B cell (primary cell): ENCODE data around the gene CASR. TPM values are rescaled to one million over a fixed set of nuclear protein-coding genes. Genes with fewer than 3 reads are reported as not detected.

Experiments
- ATAC-seq: fragments of 200-7000 bp; cut with Tn5 transposase; one replicate; pipeline ENCODE4 v1.10.0; 2021; ENCODE audit warnings: low read depth, mild to moderate bottlenecking, moderate number of reproducible peaks, moderate library complexity
- CTCF ChIA-PET: fragments of 350-600 bp; sonication (Branson Sonifier 250); formaldehyde crosslinking; loops from one replicate; lab custom pipeline; 2021; ENCODE audit warnings: antibody characterized with exemption, inconsistent platforms; lab: Charles Lee
- POLR2A ChIA-PET: fragments of 350-600 bp; sonication (Branson Sonifier 250); formaldehyde crosslinking; loops from one replicate; lab custom pipeline; 2021; ENCODE audit warnings: antibody characterized with exemption; lab: Charles Lee
- DNase-seq: peaks from one replicate; pipeline ENCODE4 v3.0.0; 2013
- H2AFZ ChIP-seq: 2 replicates; pipeline ENCODE4 v1.6.1; 2012; ENCODE audit warnings: mild to moderate bottlenecking, low read depth, low read length; ENCODE audit not compliant: insufficient read depth, poor library complexity, severe bottlenecking
- H3K27ac ChIP-seq, 2 donors: 1 replicate in 1 of 2; 2 replicates in 1 of 2; pipeline ENCODE4 v1.5.1; 2012 to 2013; ENCODE audit warnings: low read length in 2 of 2, mild to moderate bottlenecking in 2 of 2, moderate library complexity in 1 of 2
- H3K27me3 ChIP-seq, 4 experiments: fragments of 200-600 bp in 1 of 4; sonication (generic) in 1 of 4; replicated peaks in 1 of 4; 1 replicate in 2 of 4; 2 replicates in 2 of 4; pipeline versions ENCODE4 v1.6.1 to v1.7.0; 2013 to 2016; ENCODE audit warnings: low read length in 3 of 4, mild to moderate bottlenecking in 2 of 4, mixed read lengths in 1 of 4, moderate library complexity in 1 of 4; ENCODE audit not compliant: insufficient read depth in 4 of 4, control insufficient read depth in 3 of 4; ENCODE audit errors: control extremely low read depth in 1 of 4
- H3K36me3 ChIP-seq, 2 experiments: replicated peaks in 1 of 2; 1 replicate in 1 of 2; 2 replicates in 1 of 2; pipeline versions ENCODE4 v1.6.1 to v1.7.1; 2013; ENCODE audit warnings: low read length in 1 of 2; ENCODE audit not compliant: insufficient read depth in 2 of 2, control insufficient read depth in 1 of 2; ENCODE audit errors: control extremely low read depth in 1 of 2, extremely low read depth in 1 of 2
- H3K4me1 ChIP-seq, 2 donors: fragments of 200-600 bp in 1 of 2; sonication (generic) in 1 of 2; 1 replicate in 1 of 2; 2 replicates in 1 of 2; pipeline versions ENCODE4 v1.5.1 to v1.6.1; 2013 to 2017; ENCODE audit warnings: low read length in 2 of 2; ENCODE audit not compliant: control insufficient read depth in 2 of 2, insufficient read depth in 2 of 2
- H3K4me2 ChIP-seq: replicated peaks from 2 replicates; pipeline ENCODE3; 2012; ENCODE audit warnings: mild to moderate bottlenecking, low read depth, low read length; ENCODE audit not compliant: poor library complexity, severe bottlenecking
- H3K4me3 ChIP-seq, 5 experiments: fragments of 200-600 bp in 1 of 5; sonication (generic) in 1 of 5; 1 replicate in 3 of 5; 2 replicates in 2 of 5; pipeline versions ENCODE4 v1.5.1 to v1.7.0; 2011 to 2016; ENCODE audit warnings: low read length in 4 of 5, mild to moderate bottlenecking in 4 of 5, low read depth in 2 of 5, control low read depth in 1 of 5, moderate library complexity in 1 of 5; ENCODE audit not compliant: insufficient read depth in 1 of 5; ENCODE audit errors: control extremely low read depth in 1 of 5, extremely low read depth in 1 of 5
- H3K79me2 ChIP-seq: fragments of 200-600 bp; sonication (generic); one replicate; pipeline ENCODE4 v1.6.0; 2016; ENCODE audit warnings: low read length; ENCODE audit not compliant: control insufficient read depth, insufficient read depth
- H3K9ac ChIP-seq: fragments of 200-600 bp; sonication (generic); 2 replicates; pipeline ENCODE4 v1.6.1; 2017; ENCODE audit warnings: mild to moderate bottlenecking, low read length, moderate library complexity
- H3K9me3 ChIP-seq, 3 donors: one replicate each; pipeline versions ENCODE4 v1.6.1 to v1.7.1; 2013; ENCODE audit warnings: low read length in 2 of 3; ENCODE audit not compliant: control insufficient read depth in 2 of 3, insufficient read depth in 1 of 3; ENCODE audit errors: control extremely low read depth in 1 of 3
- H4K20me1 ChIP-seq: 2 replicates; pipeline ENCODE4 v1.6.0; 2012; ENCODE audit warnings: mild to moderate bottlenecking, low read length; ENCODE audit not compliant: insufficient read depth, control insufficient read depth, poor library complexity, severe bottlenecking
- H3K27ac Mint-ChIP-seq: one replicate; pipeline ENCODE4 v1.8.0; 2021; ENCODE audit warnings: mixed read lengths
- H3K27me3 Mint-ChIP-seq: one replicate; pipeline ENCODE4 v1.8.0; 2021; ENCODE audit warnings: mixed read lengths
- H3K4me1 Mint-ChIP-seq: one replicate; pipeline ENCODE4 v1.8.0; 2021; ENCODE audit warnings: mixed read lengths
- H3K4me3 Mint-ChIP-seq: one replicate; pipeline ENCODE4 v1.8.0; 2021; ENCODE audit warnings: mixed read lengths
- H3K9me3 Mint-ChIP-seq: one replicate; pipeline ENCODE4 v1.8.0; 2022; ENCODE audit warnings: mixed read lengths; ENCODE audit not compliant: insufficient read depth
- EZH2 ChIP-seq: IDR thresholded peaks from 2 replicates; pipeline ENCODE4 v1.6.1; 2012; ENCODE audit warnings: borderline replicate concordance, low read depth, mild to moderate bottlenecking, moderate library complexity, low read length; ENCODE audit not compliant: insufficient read depth, poor library complexity, severe bottlenecking
- WGBS: methylation state at CpG from one replicate; pipeline ENCODE4 v1.1.5; 2013; ENCODE audit warnings: missing lambda C conversion rate; ENCODE audit not compliant: insufficient coverage; 5-methylcytosine and 5-hydroxymethylcytosine counted together
- intact Hi-C: fragments of 100-400 bp; cut with micrococcal nuclease; formaldehyde crosslinking; loops from one replicate; pipeline ENCODE4 v1.10.0; 2022
- polyA plus RNA-seq: library from polyadenylated mRNA; depleted of rRNA; stranded (reverse); fragments of >200 nt; gene quantifications from 2 replicates; pipeline ENCODE4 v1.2.3, GENCODE V29; 2012
- total RNA-seq, 2 donors: library from RNA; stranded (reverse); fragments of 120-200 nt in 1 of 2; gene quantifications; 1 replicate in 1 of 2; 2 replicates in 1 of 2; pipeline versions ENCODE4 v1.2.3 to v1.2.4, GENCODE V29; 2013 to 2022
- TF ChIP-seq, protein P1 (sequence below): fragments of 200-600 bp; IDR thresholded peaks from one replicate; pipeline ENCODE4 v1.8.0; 2022; ENCODE audit warnings: antibody characterized with exemption, mild to moderate bottlenecking

CASR gene
- total and polyA plus RNA-seq, 2 donors (not counting 1 experiment from before 2014, with no cell fraction given): not detected

DNA sequence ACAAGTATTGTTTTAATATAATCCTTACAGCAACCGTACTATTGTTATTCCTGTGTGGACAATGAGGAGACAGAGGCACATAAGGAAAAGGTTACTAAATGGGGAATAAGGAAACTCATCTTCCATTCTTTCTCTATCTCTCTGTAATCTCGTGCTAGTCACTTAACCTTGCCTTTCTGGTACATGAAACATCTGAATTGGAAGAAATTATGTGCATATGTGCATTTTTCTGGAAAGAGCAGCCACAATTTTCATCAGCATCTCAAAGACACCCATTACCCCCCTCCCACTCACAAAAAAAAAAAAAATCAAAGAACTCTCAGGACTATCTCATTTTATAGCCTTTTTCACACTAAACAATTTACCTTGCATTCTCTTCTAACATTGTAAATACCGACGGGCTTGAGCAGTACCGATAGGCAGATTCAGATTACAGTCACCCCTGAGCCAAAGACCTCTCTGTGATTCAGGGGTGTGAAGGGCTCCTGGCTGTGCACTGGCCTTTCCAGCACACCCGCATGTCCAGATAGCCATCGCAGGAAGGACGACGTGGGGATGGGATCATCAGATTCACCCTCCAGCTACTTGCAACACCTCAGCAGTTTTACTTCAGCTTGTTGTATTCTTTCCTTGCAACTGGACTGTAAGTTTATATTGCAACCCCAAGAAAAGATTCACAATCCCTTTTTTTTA is 48.1 kb downstream of the CASR start:
- WGBS: 79% methylated on average over 3 of the region's 9 CpGs
- no peaks in the 10 kb centered on the region for H3K9me3 Mint-ChIP-seq
- Histone ChIP-seq H3K27me3 (no peaks in the 10 kb centered on the region), H3K4me2 (no peak overlapping the region), H3K4me3 (no peak overlapping the region), H3K79me2 (no peaks in the 10 kb centered on the region), H3K9me3 (peaks cover 0 to 10% (median 0%) of the 10 kb centered on the region in 3 donors), H4K20me1 (no peaks in the 10 kb centered on the region), H2AFZ (no peak overlapping the region), H3K4me1 (peaks cover 22 to 30% of the 10 kb centered on the region in 2 donors), H3K36me3 (no peaks in the 10 kb centered on the region), H3K27ac (no peak overlapping the region), H3K9ac (no peak overlapping the region)
- H3K27ac Mint-ChIP-seq: no peak overlapping the region
- no peak for TF ChIP-seq EZH2
- TF ChIP-seq, protein P1, sequence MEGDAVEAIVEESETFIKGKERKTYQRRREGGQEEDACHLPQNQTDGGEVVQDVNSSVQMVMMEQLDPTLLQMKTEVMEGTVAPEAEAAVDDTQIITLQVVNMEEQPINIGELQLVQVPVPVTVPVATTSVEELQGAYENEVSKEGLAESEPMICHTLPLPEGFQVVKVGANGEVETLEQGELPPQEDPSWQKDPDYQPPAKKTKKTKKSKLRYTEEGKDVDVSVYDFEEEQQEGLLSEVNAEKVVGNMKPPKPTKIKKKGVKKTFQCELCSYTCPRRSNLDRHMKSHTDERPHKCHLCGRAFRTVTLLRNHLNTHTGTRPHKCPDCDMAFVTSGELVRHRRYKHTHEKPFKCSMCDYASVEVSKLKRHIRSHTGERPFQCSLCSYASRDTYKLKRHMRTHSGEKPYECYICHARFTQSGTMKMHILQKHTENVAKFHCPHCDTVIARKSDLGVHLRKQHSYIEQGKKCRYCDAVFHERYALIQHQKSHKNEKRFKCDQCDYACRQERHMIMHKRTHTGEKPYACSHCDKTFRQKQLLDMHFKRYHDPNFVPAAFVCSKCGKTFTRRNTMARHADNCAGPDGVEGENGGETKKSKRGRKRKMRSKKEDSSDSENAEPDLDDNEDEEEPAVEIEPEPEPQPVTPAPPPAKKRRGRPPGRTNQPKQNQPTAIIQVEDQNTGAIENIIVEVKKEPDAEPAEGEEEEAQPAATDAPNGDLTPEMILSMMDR: no peak
- POLR2A ChIA-PET: no interaction called here
- no peaks in the 10 kb centered on the region for H3K27me3 Mint-ChIP-seq
- H3K4me3 Mint-ChIP-seq: no peak overlapping the region
- peaks cover 31% of the 10 kb centered on the region for H3K4me1 Mint-ChIP-seq
- CTCF ChIA-PET: no interaction called here
- ATAC-seq: no peak
- no peak for DNase-seq
- intact Hi-C loops: no loop called here

DNA sequence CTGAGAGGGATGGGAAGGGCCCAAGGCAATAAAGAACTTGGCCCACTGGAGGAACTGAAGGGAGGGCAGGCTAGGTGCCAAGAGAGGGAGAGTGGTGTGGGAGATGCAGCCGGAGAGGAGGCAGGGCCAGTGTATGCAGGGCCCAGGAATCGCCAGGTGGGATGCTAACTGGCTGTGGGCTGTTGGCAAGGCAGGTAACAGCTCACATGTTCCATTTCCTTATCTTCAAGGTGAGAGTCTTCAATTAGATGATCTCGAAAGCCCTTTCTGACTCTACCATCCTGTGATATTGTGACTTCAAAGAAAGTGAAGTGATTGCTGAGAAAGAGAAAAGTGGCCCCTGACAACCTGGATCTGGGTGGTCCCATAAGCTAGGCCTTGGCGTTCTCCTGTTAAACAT is 49.0 kb downstream of the CASR start:
- Mint-ChIP-seq H3K9me3 (no peaks in the 10 kb centered on the region), H3K4me1 (peaks cover 31% of the 10 kb centered on the region), H3K4me3 (peak overlapping the region; percentile 83), H3K27me3 (no peaks in the 10 kb centered on the region), H3K27ac (peak overlapping the region; percentile 62)
- no peak for DNase-seq
- WGBS: 51% methylated on average over 2 of the region's 4 CpGs
- Histone ChIP-seq H3K9ac (no peak overlapping the region), H3K36me3 (no peaks in the 10 kb centered on the region), H2AFZ (no peak overlapping the region), H3K4me3 (no peak overlapping the region), H3K4me1 (peaks cover 22 to 30% of the 10 kb centered on the region in 2 donors), H3K4me2 (peak overlapping the region; percentile 88), H3K27me3 (no peaks in the 10 kb centered on the region), H4K20me1 (no peaks in the 10 kb centered on the region), H3K9me3 (peaks cover 0 to 6% (median 0%) of the 10 kb centered on the region in 3 donors), H3K79me2 (no peaks in the 10 kb centered on the region), H3K27ac (no peak overlapping the region)
- intact Hi-C loops: no loop called here
- no peak for ATAC-seq
- no peak for TF ChIP-seq EZH2
- TF ChIP-seq, protein P1: no peak
- ChIA-PET POLR2A (no interaction called here), CTCF (interaction anchor here (2.5 kb wide), 1 partner anchor 26 kb away, joined by 23 read pairs; no protein-coding TSS in a partner anchor)
